Urinary bladder (tissue), 4 donors: ENCODE results near the gene LTV1. TPM values are rescaled to one million over a fixed set of nuclear protein-coding genes. Genes with fewer than 3 reads are reported as not detected.
"Not testable (repeated sequence)": the region's sequence is repeated elsewhere in the genome, so short reads cannot be mapped to it uniquely, and the experiment has no call there.

ENCODE experiments used
- DNase-seq: peaks from one replicate; pipeline ENCODE4 v3.0.0-alpha.2; 2015; ENCODE audit errors: extremely low spot score
- H3K27ac ChIP-seq: one replicate; pipeline ENCODE4 v1.5.1; 2013; ENCODE audit warnings: low read depth, mild to moderate bottlenecking, moderate library complexity
- H3K36me3 ChIP-seq: one replicate; pipeline ENCODE4 v1.6.1; 2013; ENCODE audit warnings: mild to moderate bottlenecking, moderate library complexity; ENCODE audit not compliant: insufficient read depth
- H3K4me1 ChIP-seq: one replicate; pipeline ENCODE4 v1.6.1; 2013; ENCODE audit warnings: mild to moderate bottlenecking, moderate library complexity; ENCODE audit not compliant: insufficient read depth
- H3K4me3 ChIP-seq: one replicate; pipeline ENCODE4 v1.5.1; 2013; ENCODE audit warnings: low read depth, low read length
- WGBS: extraction: QIAGEN DNeasy Blood & Tissue Kit; methylation state at CpG from one replicate; pipeline ENCODE4 v1.1.7; 2013; 5-methylcytosine and 5-hydroxymethylcytosine counted together
- polyA plus RNA-seq: library from polyadenylated mRNA; stranded (reverse); fragments of 200-250 nt; gene quantifications from one replicate; pipeline ENCODE4 v1.2.3, GENCODE V29; 2013
- total RNA-seq: library from RNA; depleted of rRNA; stranded (reverse); fragments of >200 nt; gene quantifications from one replicate; pipeline ENCODE4 v1.2.3, GENCODE V29; 2014
- donor health status: healthy with polysubstance abuse.
- donor health status: healthy.

The LTV1 gene
- total and polyA plus RNA-seq, 2 donors, result 22.0 to 25.7 TPM

DNA sequence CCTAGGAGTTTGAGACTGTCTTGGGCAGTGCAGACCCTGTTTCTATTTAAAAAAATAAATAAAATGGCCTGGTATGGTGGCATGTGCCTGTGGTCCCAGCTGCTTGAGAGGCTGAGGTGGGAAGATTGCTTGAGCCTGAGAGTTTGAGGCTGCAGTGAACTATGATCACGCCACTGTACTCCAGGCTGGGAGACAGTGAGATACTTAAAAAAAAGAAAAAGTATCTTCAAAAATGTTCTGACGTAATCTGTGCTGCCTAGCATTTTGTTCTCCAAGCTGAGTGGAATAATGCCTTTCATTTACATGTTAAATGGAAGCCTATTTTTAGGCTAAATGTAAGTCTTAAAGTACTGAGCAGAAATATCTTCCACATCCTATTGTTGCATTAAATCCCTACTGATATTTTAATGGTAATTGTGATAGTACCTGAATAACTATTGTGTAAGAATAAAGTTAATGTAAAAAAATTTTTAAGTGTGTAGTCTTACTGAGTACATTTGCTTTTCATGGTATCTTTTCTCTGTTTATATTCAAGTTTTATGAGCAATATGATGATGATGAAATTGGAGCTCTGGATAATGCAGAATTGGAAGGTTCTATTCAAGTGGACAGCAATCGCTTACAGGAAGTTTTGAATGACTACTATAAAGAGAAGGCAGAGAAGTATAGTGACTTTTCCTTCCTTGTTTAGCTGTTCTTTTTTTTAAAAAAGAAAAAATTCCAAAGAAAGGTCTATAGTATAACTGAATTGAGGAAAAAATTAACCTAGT, 16.9 kb downstream of the LTV1 start:
- Histone ChIP-seq H3K27ac (no peak overlapping the region), H3K36me3 (peaks cover 7% of the 10 kb centered on the region)
- WGBS, result 72% methylated on average over 3 of the region's 3 CpGs

DNA sequence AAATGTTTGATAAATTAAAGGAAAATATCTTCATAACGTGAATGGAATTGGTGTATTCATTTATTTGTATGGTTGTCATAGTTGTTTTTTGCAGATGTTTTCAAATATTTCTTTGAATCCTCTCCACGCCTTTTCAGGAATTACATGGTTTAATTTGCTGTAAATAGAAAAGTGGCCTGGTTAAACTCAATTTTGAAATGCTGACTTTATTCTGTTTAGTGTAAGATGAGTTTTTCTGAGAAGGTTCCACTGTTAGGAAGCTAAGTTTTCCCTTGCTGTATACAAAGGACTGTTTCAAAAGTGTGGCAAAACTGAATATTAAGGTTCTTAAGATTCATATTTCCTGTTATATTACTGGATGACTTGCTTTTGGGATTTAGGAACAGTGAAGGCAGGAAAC, 20.6 kb downstream of the LTV1 start:
- no peak for DNase-seq
- H3K36me3 ChIP-seq, result peaks cover 5% of the 10 kb centered on the region

More for the DNA sequence above, 16.9 kb downstream of the LTV1 start:
- Histone ChIP-seq H3K4me1 (no peaks in the 10 kb centered on the region), H3K4me3 (no peak overlapping the region)
- DNase-seq, result no peak

DNA sequence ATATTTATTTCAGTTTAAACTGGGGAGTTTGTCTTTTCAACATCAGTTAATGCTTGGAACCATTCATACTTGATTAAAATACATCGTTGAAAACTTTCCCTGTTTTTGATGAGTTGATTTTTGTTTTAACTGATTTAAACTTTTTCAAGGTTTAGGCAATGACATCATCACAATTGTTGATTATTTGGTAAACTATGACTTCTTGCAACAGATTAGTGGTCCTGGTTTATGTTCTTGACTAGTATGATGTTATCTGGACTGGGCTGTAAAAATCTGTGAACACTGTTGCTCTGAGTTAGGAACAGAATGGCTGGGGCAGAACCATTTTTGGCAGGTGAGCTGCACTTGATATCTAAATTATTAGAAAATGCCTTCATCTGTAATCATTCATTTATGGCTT, 21.1 kb downstream of the LTV1 start, which contains the start of gene ZC2HC1B:
TSS of gene ZC2HC1B (plus strand) at position 241 of the 400 bp plus-strand sequence. CDS start at position 307, 66 bp downstream.
- 57% methylated on average over 1 of the region's 1 CpG for WGBS
- no peak within 1 kb of the TSS for H3K4me3 ChIP-seq
- H3K4me1 ChIP-seq, result no peaks in the 10 kb centered on the region
- DNase-seq, result no peak
- peaks cover 5% of the 10 kb centered on the region for H3K36me3 ChIP-seq
- peak within 1 kb of the TSS; percentile 38 for H3K27ac ChIP-seq

More for the DNA sequence above, 20.6 kb downstream of the LTV1 start:
- H3K4me1 ChIP-seq, result no peaks in the 10 kb centered on the region
- WGBS, result 49% methylated on average over 2 of the region's 2 CpGs
- peak overlapping the region; percentile 23 for H3K27ac ChIP-seq
- no peak overlapping the region for H3K4me3 ChIP-seq

DNA sequence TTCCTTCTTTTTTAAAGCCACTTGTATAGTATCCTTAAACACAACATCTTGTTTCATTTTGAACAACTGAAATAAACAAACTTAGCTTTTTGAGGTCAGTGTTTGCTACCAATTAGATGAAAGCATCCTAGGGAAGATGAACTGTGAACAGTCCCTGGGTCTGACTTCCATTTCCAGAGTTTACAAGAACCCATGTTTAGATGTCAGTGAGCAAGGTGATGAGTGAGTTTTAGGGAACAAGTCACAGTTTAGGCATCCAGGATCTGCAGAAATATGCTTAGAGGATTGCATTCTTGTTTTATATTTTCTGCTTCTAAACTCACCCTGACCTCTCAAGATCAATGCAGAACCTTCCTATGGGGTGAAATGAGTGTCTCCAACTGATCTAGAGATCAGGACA, 24.1 kb downstream of the LTV1 start:
- DNase-seq, result no peak
- Histone ChIP-seq H3K36me3 (peaks cover 3% of the 10 kb centered on the region), H3K4me3 (no peak overlapping the region), H3K27ac (no peak overlapping the region), H3K4me1 (no peaks in the 10 kb centered on the region)

DNA sequence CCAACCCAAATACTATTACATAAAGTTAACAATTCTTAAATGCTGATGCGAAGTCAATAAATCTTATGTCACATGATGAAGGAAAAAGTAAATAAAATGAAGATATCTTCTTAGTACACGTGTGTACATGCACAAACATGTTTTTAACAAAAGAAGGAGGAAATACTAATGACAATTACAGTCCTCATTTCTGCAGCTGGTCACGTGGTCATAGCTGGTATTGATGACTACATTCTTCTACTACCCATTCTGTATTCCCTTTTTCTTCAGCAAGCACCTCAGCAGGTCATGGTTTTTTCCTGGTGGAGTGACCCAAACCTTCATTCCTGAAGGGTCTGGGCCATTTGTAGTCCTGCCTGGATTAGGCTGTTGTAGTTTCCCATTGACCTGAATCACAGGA, 25.7 kb downstream of the LTV1 start:
- WGBS, result 92% methylated on average over 3 of the region's 3 CpGs
- not testable (repeated sequence) for DNase-seq, H3K27ac ChIP-seq, H3K36me3 ChIP-seq, H3K4me1 ChIP-seq, H3K4me3 ChIP-seq

DNA sequence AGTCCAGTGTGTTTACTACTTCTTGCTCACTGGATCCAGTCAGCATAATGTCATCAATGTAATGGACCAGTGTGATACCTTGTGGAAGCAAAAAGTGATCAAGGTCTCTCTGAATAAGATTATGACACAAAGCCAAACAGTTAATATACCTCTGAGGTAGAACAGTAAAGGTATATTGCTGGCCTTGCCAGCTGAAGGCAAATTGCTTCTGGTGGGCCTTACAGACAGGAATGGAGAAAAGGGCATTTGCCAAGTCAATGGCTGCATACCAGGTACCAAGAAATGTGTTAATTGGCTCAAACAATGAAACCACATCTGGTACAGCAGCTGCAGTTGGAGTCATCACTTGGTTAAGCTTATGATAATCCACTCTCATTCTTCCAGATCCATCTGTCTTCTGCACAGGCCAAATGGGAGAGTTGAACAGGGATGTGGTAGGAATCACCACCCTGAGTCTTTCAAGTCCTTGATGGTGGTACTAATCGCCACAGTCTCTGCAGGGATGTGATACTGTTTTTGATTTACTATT, 28.1 kb downstream of the LTV1 start:
- WGBS, result 95% methylated on average over 1 of the region's 1 CpG
- H3K4me1 ChIP-seq, H3K36me3 ChIP-seq, DNase-seq, H3K27ac ChIP-seq, H3K4me3 ChIP-seq: not testable (repeated sequence)

DNA sequence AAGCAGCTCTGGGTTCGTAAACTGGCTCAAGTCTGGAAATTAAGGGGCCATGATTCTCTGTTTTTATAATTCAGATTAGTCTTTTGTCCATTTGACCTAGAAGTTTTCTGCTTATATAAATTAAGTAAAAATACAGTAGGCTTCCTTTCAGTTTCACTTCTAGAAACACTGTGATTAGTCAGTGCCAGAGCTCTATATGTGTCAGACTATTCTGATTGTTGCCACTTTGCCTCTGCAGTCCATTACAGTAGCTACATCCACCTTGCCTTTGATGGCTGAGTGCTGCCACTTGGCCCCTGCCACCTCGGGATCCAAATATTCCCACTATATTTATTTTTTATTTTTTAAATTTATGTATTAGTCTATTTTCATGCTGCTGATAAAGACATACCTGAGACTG, 29.1 kb downstream of the LTV1 start:
- no peaks in the 10 kb centered on the region for H3K36me3 ChIP-seq
- 90% methylated on average over 2 of the region's 2 CpGs for WGBS
- H3K27ac ChIP-seq, result no peak overlapping the region
- DNase-seq, result no peak
- no peak overlapping the region for H3K4me3 ChIP-seq
- no peaks in the 10 kb centered on the region for H3K4me1 ChIP-seq

DNA sequence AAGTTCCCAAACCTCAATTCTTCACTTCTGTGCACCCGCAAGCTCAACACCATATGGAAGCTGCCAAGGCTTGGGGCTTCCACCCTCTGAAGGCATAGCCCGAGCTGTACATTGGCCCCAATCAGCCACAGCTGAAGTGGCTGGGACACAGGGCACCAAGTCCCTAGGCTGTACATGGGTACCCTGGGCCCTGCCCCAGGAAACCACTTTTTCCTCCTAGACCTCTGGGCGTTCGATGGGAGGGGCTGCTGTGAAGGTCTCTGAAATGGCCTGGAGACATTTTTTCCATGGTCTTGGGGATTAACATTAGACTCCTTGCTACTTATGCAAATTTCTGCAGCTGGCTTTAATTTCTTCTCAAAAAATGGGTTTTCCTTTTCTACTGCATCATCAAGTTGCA, 30.5 kb downstream of the LTV1 start:
- 95% methylated on average over 4 of the region's 4 CpGs for WGBS
- H3K36me3 ChIP-seq, H3K4me1 ChIP-seq, H3K4me3 ChIP-seq, DNase-seq, H3K27ac ChIP-seq: not testable (repeated sequence)

DNA sequence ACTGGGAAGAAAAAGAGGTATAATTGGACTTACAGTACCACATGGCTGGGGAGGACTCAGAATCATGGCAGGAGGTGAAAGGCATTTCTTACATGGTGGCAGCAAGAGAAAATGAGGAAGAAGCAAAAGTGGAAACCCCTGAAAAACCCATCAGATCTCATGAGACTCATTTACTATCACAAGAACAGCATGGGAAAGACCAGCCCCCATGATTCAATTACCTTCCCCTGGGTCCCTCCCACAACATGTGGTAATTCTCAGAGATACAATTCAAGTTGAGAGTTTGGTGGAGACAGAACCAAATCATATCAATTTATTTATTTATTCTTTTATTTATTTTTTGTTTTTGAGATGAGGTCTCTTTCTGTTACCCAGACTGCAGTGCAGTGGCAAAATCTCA, 31.4 kb downstream of the LTV1 start:
- not testable (repeated sequence) for H3K36me3 ChIP-seq, H3K4me1 ChIP-seq, H3K4me3 ChIP-seq, DNase-seq, H3K27ac ChIP-seq

DNA sequence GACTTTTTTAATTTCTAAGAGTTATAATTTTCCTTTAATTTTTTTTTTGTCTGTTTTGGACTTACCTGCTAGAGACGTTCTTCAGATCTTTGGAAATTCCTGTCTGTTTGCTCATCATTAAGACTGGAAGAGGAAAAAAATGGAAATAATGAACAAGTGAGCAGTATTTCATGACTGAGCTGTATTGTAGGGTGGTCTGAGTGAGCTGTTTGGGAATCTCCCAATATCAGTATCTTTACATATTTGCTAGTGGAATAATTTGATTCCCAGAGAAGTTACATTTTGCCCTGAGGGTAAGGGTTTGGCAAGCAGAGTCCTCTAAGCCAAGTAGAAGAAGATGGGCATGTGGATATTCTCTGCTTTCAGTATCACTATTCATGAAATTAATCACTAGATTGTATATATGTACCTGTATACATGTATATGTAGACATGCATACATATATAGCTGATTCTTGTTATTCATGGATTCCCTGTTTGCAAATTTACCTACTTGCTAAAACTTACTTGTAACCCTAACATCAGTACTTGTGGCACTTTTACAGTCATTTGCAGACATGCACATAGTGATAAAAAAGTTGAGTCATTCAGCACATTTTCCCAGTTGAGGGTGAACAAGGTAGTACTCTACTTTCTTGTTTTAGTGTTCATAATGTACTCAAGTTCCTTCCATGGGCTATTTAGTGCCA, 34.6 kb downstream of the LTV1 start:
- H3K4me1 ChIP-seq, result no peaks in the 10 kb centered on the region
- H3K36me3 ChIP-seq, result no peaks in the 10 kb centered on the region
- H3K27ac ChIP-seq, result no peak overlapping the region
- DNase-seq, result no peak
- no peak overlapping the region for H3K4me3 ChIP-seq
- WGBS, result 96% methylated on average over 1 of the region's 1 CpG

DNA sequence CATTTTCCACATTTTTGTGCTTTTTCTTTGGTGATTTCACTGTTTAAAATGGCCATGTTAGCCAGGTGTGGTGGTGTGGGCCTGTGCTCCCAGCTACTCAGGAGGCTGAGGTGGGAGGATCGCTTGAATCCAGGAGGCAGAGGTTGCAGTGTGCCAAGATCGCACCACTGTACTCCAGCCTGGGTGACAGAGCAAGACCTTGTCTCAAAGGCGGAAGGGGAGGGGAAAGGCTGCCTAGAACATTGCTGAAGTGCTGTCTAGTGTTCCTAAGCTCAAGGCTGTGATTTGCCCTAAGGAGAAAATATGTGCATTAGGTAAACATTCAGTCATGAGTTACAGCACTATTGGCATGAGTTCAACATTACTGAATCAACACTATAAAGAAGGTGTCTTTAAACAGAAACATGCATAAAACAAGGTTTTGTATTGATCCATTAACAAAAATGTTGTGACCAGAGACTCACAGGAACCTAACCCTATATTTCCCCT, 35.2 kb downstream of the LTV1 start:
- no peak overlapping the region for H3K4me3 ChIP-seq
- WGBS, result 95% methylated on average over 3 of the region's 3 CpGs
- H3K36me3 ChIP-seq, result no peaks in the 10 kb centered on the region
- no peak for DNase-seq
- H3K4me1 ChIP-seq, result no peaks in the 10 kb centered on the region
- no peak overlapping the region for H3K27ac ChIP-seq

DNA sequence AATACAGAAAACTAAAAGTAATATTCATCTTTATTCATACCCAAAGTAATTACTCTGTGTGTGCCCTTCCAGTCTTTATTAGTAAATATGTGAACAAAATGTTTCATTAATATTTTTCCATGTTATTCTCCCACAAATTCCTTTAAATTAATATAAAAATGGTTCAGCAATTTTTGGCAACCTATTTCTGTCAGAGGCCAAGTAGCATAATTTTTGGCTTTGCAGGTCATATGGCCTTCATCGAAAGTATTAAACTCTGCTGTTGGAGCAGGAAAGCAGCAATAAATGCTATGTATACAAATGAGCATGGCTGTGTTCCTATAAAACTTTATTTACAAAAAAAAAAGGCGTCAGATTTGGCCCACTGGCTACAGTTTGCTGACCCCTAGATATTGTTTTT, 37.3 kb downstream of the LTV1 start:
- no peak for DNase-seq
- Histone ChIP-seq H3K4me3 (no peak overlapping the region), H3K4me1 (no peaks in the 10 kb centered on the region), H3K27ac (no peak overlapping the region), H3K36me3 (no peaks in the 10 kb centered on the region)
- WGBS, result 66% methylated on average over 2 of the region's 2 CpGs

DNA sequence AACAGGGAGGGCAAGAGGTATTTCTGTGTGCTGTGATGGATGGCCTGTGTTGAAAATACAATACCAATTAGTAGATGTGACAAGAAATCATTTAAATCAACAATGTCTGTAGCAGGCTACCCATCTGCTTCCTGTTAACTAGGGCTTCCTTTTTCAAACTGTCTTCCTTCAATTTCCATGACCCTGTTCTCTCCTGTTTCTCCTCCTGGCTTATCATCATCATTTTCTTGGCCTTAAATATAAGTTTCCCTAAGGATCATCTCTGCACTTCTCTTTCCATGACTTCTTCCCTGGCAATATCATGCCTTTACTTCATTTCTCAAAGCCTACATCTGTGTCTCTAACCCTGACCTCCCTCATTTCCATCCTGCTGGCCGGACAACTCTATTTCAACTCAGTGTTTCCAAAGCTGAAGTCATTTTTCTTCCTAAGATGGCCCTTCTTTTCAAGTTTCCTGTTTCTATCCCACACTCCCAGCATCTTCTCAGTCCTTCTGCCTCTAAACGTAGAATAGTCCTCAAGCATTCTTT, 39.3 kb downstream of the LTV1 start:
- no peak for DNase-seq
- no peak overlapping the region for H3K4me3 ChIP-seq
- 73% methylated on average over 2 of the region's 2 CpGs for WGBS
- H3K4me1 ChIP-seq, result no peaks in the 10 kb centered on the region
- no peak overlapping the region for H3K27ac ChIP-seq
- H3K36me3 ChIP-seq, result no peaks in the 10 kb centered on the region
